Measurements from ENCODE around the gene CCDC89.
"Not testable (repeated sequence)": the region's sequence is repeated elsewhere in the genome, so short reads cannot be mapped to it uniquely, and the experiment has no call there.

CCDC89 gene

DNA sequence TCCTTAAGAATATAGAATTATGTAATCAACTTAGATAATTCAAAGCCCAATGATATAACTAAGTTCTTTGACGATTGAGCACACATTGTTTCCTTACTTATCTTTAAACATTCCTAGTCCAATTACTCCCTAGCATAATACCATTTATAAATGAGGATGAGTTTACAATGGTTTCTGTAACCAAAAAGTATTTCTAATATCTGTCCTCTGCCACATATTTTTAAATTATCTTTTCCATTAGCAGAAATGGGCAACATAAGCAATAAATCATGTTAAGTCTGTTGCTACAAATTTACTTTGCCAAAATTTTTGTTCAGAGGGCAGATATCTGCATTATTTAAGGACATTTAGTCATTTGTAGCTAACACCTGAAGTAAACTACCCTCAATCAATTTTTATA, 27.8 kb downstream of the CCDC89 start:
- Histone ChIP-seq H3K4me1 (peaks cover 0 to 62% (median 25%) of the 10 kb centered on the region in 4 donors), H3K27ac (no peak overlapping the region), H3K27me3 (no peaks in the 10 kb centered on the region), H3K36me3 (peaks cover 4 to 26% (median 9%) of the 10 kb centered on the region in 3 donors), H3K4me3 (no peak overlapping the region), H3K9me3 (no peaks in the 10 kb centered on the region)
- DNase-seq = no peak
- intact Hi-C loops (cut with DNase I; ENCODE audit: low total_unique reads) = no loop called here
- TF ChIP-seq, protein P1, sequence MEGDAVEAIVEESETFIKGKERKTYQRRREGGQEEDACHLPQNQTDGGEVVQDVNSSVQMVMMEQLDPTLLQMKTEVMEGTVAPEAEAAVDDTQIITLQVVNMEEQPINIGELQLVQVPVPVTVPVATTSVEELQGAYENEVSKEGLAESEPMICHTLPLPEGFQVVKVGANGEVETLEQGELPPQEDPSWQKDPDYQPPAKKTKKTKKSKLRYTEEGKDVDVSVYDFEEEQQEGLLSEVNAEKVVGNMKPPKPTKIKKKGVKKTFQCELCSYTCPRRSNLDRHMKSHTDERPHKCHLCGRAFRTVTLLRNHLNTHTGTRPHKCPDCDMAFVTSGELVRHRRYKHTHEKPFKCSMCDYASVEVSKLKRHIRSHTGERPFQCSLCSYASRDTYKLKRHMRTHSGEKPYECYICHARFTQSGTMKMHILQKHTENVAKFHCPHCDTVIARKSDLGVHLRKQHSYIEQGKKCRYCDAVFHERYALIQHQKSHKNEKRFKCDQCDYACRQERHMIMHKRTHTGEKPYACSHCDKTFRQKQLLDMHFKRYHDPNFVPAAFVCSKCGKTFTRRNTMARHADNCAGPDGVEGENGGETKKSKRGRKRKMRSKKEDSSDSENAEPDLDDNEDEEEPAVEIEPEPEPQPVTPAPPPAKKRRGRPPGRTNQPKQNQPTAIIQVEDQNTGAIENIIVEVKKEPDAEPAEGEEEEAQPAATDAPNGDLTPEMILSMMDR (IDR thresholded peaks at IDR 0.05) = no peak

DNA sequence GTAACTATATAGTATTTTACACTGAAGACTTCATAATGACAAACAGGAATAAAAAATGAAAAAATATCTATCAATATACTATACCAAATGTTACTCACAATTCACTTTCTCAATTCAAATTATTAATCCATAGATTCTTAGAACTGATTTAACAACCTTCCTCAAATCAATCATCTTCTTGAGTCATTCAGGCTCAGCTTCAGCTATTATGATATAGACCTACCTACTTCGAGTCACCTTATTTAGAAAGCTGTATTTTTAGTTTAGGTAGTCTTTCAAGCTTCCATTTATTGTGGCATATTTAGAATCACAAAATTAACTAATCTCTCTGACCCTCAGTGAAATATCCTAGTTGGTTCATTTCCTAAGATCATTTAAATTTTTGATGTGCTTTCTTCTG, 29.2 kb downstream of the CCDC89 start:
- TF ChIP-seq, protein P1 (IDR thresholded peaks at IDR 0.05) = no peak
- Histone ChIP-seq H3K27ac (no peak overlapping the region), H3K27me3 (no peaks in the 10 kb centered on the region), H3K36me3 (peaks cover 4 to 30% (median 9%) of the 10 kb centered on the region in 3 donors), H3K4me3 (no peak overlapping the region), H3K4me1 (peaks cover 0 to 48% (median 22%) of the 10 kb centered on the region in 4 donors), H3K9me3 (no peaks in the 10 kb centered on the region)
- no peak for DNase-seq
- intact Hi-C loops (cut with DNase I; ENCODE audit: low total_unique reads) = no loop called here

DNA sequence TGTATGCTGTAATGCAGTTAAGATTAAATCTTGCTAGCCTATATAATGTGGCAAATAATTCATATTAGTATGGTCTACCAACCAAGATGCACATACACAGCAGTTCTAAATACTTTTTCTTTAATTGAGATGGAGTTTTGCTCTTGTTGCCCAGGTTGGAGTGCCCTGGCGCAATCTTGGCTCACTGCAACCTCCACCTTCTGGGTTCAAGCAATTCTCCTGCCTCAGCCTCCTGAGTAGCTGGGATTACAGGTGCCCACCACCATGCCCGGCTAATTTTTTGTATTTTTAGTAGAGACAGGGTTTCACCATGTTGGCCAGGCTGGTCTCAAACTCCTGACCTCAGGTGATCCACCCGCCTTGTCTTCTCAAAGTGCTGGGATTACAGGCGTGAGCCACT, 31.7 kb downstream of the CCDC89 start:
- H3K27me3 ChIP-seq; H3K4me3 ChIP-seq; DNase-seq; intact Hi-C loops (cut with DNase I; ENCODE audit: low total_unique reads); H3K27ac ChIP-seq; H3K9me3 ChIP-seq: not testable (repeated sequence)
- Histone ChIP-seq H3K36me3 (peaks cover 4 to 30% (median 4%) of the 10 kb centered on the region in 3 donors), H3K4me1 (peaks cover 0 to 25% (median 9%) of the 10 kb centered on the region in 4 donors)

DNA sequence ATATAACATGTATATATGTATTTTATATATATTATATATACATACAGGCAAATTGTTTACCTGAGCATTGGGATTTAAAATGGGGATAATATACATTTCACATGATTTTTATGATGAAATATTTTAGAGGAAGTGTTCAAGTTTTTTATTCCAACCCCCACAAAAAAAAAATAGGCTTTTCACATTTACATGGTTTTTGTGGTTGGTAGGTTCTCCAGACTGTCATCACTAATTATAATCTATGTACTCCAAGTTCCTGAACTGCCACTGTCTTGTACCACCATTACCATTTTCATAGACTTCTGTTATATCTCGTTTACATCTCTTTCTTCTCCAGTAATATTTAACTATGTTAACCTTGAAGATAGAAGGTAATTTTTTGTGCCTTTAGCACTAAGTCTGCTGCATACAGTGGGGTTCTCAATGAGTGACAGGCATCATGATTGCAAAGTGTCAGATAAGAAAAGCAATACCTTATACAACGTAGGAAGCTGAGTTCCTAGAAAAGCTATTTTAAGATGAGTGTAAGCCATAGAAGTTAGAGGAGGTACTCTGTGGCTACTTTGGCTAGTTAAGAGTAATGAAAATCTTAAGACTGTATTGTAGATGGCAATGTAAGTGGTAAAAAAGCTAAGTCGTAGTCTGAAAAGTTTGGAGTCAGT, 33.1 kb downstream of the CCDC89 start:
- H3K9me3 ChIP-seq = no peaks in the 10 kb centered on the region
- H3K4me1 ChIP-seq = peaks cover 0 to 23% (median 10%) of the 10 kb centered on the region in 4 donors
- H3K27ac ChIP-seq = no peak overlapping the region
- no peak overlapping the region for H3K4me3 ChIP-seq
- DNase-seq = no peak
- no peaks in the 10 kb centered on the region for H3K27me3 ChIP-seq
- H3K36me3 ChIP-seq = peaks cover 4 to 30% (median 4%) of the 10 kb centered on the region in 3 donors
- intact Hi-C loops (cut with DNase I; ENCODE audit: low total_unique reads) = no loop called here
- TF ChIP-seq, protein P1 (IDR thresholded peaks at IDR 0.05) = no peak

DNA sequence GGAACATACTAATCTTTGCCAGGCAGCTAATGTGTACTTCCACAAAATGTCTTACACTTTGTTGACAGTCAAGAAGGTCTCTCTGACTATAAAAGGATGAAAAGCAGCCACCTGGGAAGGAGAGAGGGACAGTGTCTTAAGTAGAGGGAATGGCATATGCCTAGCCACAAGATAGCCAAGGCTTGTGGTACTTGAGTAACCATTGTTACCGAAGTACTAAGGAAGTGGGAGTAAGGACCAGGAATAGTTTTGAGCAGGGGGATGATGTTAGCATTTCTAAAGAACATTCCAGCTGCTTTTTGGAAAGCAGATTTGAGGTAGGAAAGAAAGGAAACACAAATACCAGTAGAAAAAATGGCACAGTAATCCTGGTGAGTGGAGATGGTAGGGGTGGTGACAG, 34.9 kb downstream of the CCDC89 start:
- no peak for DNase-seq
- TF ChIP-seq, protein P1 (IDR thresholded peaks at IDR 0.05) = no peak
- intact Hi-C loops (cut with DNase I; ENCODE audit: low total_unique reads) = no loop called here
- Histone ChIP-seq H3K36me3 (peaks cover 0 to 25% (median 4%) of the 10 kb centered on the region in 3 donors), H3K27ac (no peak overlapping the region), H3K9me3 (no peaks in the 10 kb centered on the region), H3K4me3 (no peak overlapping the region), H3K27me3 (no peaks in the 10 kb centered on the region), H3K4me1 (peaks cover 0 to 20% (median 17%) of the 10 kb centered on the region in 4 donors)

DNA sequence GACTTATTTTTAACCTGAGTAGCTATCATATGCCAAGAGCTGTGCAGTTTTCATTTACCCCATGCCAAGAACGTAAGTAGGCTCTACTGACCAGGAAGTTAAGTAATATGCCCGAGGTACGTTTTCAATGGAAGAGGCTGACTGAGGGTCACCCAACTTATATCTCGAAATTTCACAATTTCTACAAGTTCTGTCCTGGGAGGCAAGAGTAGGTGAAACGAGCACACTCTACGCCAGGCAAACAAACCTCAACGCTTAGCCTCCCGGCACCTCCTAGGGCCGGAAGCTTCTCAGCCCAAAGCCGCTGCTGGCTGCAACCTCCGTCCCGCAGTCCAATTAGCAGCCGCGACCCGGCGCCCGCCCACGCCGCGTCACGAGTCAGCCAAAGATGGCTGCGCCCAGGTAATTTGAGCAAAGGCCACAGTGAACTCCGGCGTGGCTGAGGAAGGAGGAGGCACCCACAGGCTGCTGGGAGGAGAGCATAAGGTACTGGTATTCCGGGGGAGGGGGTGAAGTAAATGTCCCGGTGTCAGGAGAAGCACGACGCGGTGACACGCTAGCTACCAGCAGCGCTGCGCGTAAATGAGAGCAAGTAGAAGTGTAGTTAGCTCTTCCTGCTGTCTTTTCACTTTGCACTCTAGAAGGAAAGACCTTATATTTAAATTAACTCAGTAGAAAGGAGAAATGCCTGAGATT, 38.2 kb downstream of the CCDC89 start, which contains the start of gene TMEM126A:
Gene TMEM126A, plus strand, starts transcription at position 364 of the 696 bp plus-strand sequence. CDS start 2,289 bp downstream, outside the sequence.
- DNase-seq = peak; percentile 90 to 91
- Histone ChIP-seq H3K27me3 (no peaks in the 10 kb centered on the region), H3K9me3 (no peaks in the 10 kb centered on the region), H3K27ac (peak within 1 kb of the TSS; percentile 77 to 83), H3K4me1 (peaks cover 0 to 20% (median 17%) of the 10 kb centered on the region in 4 donors), H3K36me3 (peaks cover 0 to 12% (median 0%) of the 10 kb centered on the region in 3 donors), H3K4me3 (peak within 1 kb of the TSS; percentile 68 to 72)
- TF ChIP-seq, protein P1 (IDR thresholded peaks at IDR 0.05) = no peak
- intact Hi-C loops (cut with DNase I; ENCODE audit: low total_unique reads) = no loop called here

Data from tibial artery (tissue), 4 donors.